WTC11 (cell line): ENCODE results near the gene RIPK3. TPM values are rescaled to one million over a fixed set of nuclear protein-coding genes. Genes with fewer than 3 reads are reported as not detected.
A peak's percentile ranks its signal among the peaks of the same experiment; 100 is the strongest.
"Not testable (repeated sequence)": the region's sequence is repeated elsewhere in the genome, so short reads cannot be mapped to it uniquely, and the experiment has no call there.

Experiments
- ATAC-seq: fragments of 200-7000 bp; cut with Tn5 transposase; 2 replicates; pipeline ENCODE4 v1.10.0; 2021; ENCODE audit warnings: mild to moderate bottlenecking, moderate library complexity
- CTCF ChIA-PET: fragments of 300-600 bp; sonication (Branson Sonifier 250); formaldehyde crosslinking; loops from one replicate; lab custom pipeline; 2021; ENCODE audit warnings: antibody characterized with exemption; lab: Charles Lee
- POLR2A ChIA-PET: fragments of 350-600 bp; sonication (Branson Sonifier 250); formaldehyde crosslinking; loops from one replicate; lab custom pipeline; 2021; ENCODE audit warnings: antibody characterized with exemption; lab: Charles Lee
- DNase-seq: peaks from one replicate; pipeline ENCODE4 v3.0.0; 2021; ENCODE audit warnings: low spot score
- H3K27ac Mint-ChIP-seq: 2 replicates; pipeline ENCODE4 v1.8.0; 2021; ENCODE audit warnings: mixed read lengths
- H3K27me3 Mint-ChIP-seq: 2 replicates; pipeline ENCODE4 v1.8.0; 2021; ENCODE audit warnings: low read depth, mild to moderate bottlenecking, moderate library complexity, mixed read lengths
- H3K36me3 Mint-ChIP-seq: 2 replicates; pipeline ENCODE4 v1.8.0; 2021; ENCODE audit warnings: mixed read lengths
- H3K4me1 Mint-ChIP-seq: 2 replicates; pipeline ENCODE4 v1.8.0; 2022; ENCODE audit warnings: mixed read lengths
- H3K4me3 Mint-ChIP-seq: 2 replicates; pipeline ENCODE4 v1.8.0; 2021; ENCODE audit warnings: mild to moderate bottlenecking, moderate library complexity, mixed read lengths
- H3K9me3 Mint-ChIP-seq: 2 replicates; pipeline ENCODE4 v1.8.0; 2021; ENCODE audit warnings: mixed read lengths
- CTCF ChIP-seq: fragments of 200-600 bp; IDR thresholded peaks from 2 replicates; pipeline ENCODE4 v1.8.0; 2022; ENCODE audit warnings: antibody characterized with exemption
- E2F5 ChIP-seq: sonication (generic); formaldehyde crosslinking; IDR thresholded peaks from 2 replicates; pipeline ENCODE4 v1.8.1; 2022; ENCODE audit warnings: mild to moderate bottlenecking, moderate library complexity, missing genetic modification reagents
- FOXP1 ChIP-seq: sonication (generic); formaldehyde crosslinking; IDR thresholded peaks from 2 replicates; pipeline ENCODE4 v1.8.0; 2022; ENCODE audit warnings: missing genetic modification reagents, mild to moderate bottlenecking, moderate library complexity, borderline replicate concordance
- HMGA2 ChIP-seq: fragments of 250-450 bp; sonication (Bioruptor Pico); IDR thresholded peaks from 2 replicates; pipeline ENCODE4 v1.4.0; 2021; ENCODE audit warnings: mild to moderate bottlenecking, moderate library complexity
- IRF1 ChIP-seq: sonication (generic); formaldehyde crosslinking; IDR thresholded peaks from 2 replicates; pipeline ENCODE4 v1.8.0; 2023; ENCODE audit warnings: missing genetic modification reagents
- JUN ChIP-seq: sonication (generic); formaldehyde crosslinking; IDR thresholded peaks from 2 replicates; pipeline ENCODE4 v1.8.0; 2023; ENCODE audit warnings: mild to moderate bottlenecking, missing genetic modification reagents
- NFYB ChIP-seq: sonication (generic); formaldehyde crosslinking; conservative IDR thresholded peaks from 2 replicates; pipeline ENCODE4 v1.8.0; 2022; ENCODE audit warnings: low read depth, missing genetic modification reagents
- PRRX2 ChIP-seq: fragments of 250-450 bp; sonication (Bioruptor Pico); IDR thresholded peaks from 2 replicates; pipeline ENCODE4 v1.8.0; 2021; ENCODE audit warnings: mild to moderate bottlenecking
- RELA ChIP-seq: sonication (generic); formaldehyde crosslinking; IDR thresholded peaks from 2 replicates; pipeline ENCODE4 v1.8.1; 2022; ENCODE audit warnings: missing genetic modification reagents, mild to moderate bottlenecking, borderline replicate concordance
- SP1 ChIP-seq: sonication (generic); formaldehyde crosslinking; conservative IDR thresholded peaks from 2 replicates; pipeline ENCODE4 v1.8.1; 2022; ENCODE audit warnings: missing genetic modification reagents
- STAT6 ChIP-seq: sonication (generic); formaldehyde crosslinking; conservative IDR thresholded peaks from 2 replicates; pipeline ENCODE4 v1.8.1; 2023; ENCODE audit warnings: mild to moderate bottlenecking, low read depth, missing genetic modification reagents, moderate library complexity
- TCF7 ChIP-seq: sonication (generic); formaldehyde crosslinking; IDR thresholded peaks from 2 replicates; pipeline ENCODE4 v1.8.0; 2022; ENCODE audit warnings: mild to moderate bottlenecking, low read depth, missing genetic modification reagents, moderate library complexity
- TEAD4 ChIP-seq: sonication (generic); formaldehyde crosslinking; IDR thresholded peaks from 2 replicates; pipeline ENCODE4 v1.8.0; 2022; ENCODE audit warnings: mild to moderate bottlenecking, missing genetic modification reagents
- USF2 ChIP-seq: sonication (generic); formaldehyde crosslinking; IDR thresholded peaks from 2 replicates; pipeline ENCODE4 v1.8.1; 2023; ENCODE audit warnings: mild to moderate bottlenecking, missing genetic modification reagents, moderate library complexity
- ZBTB21 ChIP-seq: sonication (generic); formaldehyde crosslinking; IDR thresholded peaks from 2 replicates; pipeline ENCODE4 v1.8.1; 2023; ENCODE audit warnings: mild to moderate bottlenecking, missing genetic modification reagents, borderline replicate concordance
- ZNF281 ChIP-seq: sonication (generic); formaldehyde crosslinking; IDR thresholded peaks from 2 replicates; pipeline ENCODE4 v1.8.0; 2023; ENCODE audit warnings: mild to moderate bottlenecking, missing genetic modification reagents
- ZNF317 ChIP-seq: sonication (generic); formaldehyde crosslinking; IDR thresholded peaks from 2 replicates; pipeline ENCODE4 v1.8.1; 2023; ENCODE audit warnings: low read depth, mild to moderate bottlenecking, moderate library complexity, missing genetic modification reagents, borderline replicate concordance
- ZNF416 ChIP-seq: fragments of 250-450 bp; sonication (Bioruptor Pico); IDR thresholded peaks from 2 replicates; pipeline ENCODE4 v1.9.0; 2021; ENCODE audit warnings: mild to moderate bottlenecking, inconsistent platforms
- total RNA-seq: library from RNA; stranded (reverse); gene quantifications from 3 replicates; pipeline ENCODE4 v1.2.3, GENCODE V29; 2021

The RIPK3 gene
- total RNA-seq, 1 experiment from 2014 or later = 0.83 TPM

GRCh38 chr14:24327914-24328313 lies 11.9 kb downstream of the RIPK3 start:
- H3K4me3 Mint-ChIP-seq, H3K4me1 Mint-ChIP-seq: not testable (repeated sequence)
- peak; percentile 37 for TF ChIP-seq CTCF
- TF ChIP-seq, all 79 proteins: peak for 1; not testable (repeated sequence) for 78
- H3K9me3 Mint-ChIP-seq, ATAC-seq, H3K27ac Mint-ChIP-seq, POLR2A ChIA-PET, H3K36me3 Mint-ChIP-seq: not testable (repeated sequence)
- peaks cover 82% of the 10 kb centered on the region for H3K27me3 Mint-ChIP-seq
- DNase-seq = peak; percentile 68
- CTCF ChIA-PET = interaction anchor here (0.6 to 17.1 kb wide), 14 partner anchors 10 to 131 kb away, joined by 3 to 518 read pairs (median 4); partner anchors contain the start of genes CBLN3, CIDEB, KHNYN and LTB4R2

- TF ChIP-seq PRRX2 (CRISPR knock-in tag) = no peak
- no peak for TF ChIP-seq ZNF317 (CRISPR knock-in tag)
- no peak for TF ChIP-seq TCF7 (CRISPR knock-in tag)
- no peak for TF ChIP-seq ZNF416
- TF ChIP-seq RELA (CRISPR knock-in tag) = no peak
- no peak for TF ChIP-seq STAT6 (CRISPR knock-in tag)
- TF ChIP-seq USF2 (CRISPR knock-in tag) = no peak
- TF ChIP-seq IRF1 (CRISPR knock-in tag) = no peak
- no peak for TF ChIP-seq TEAD4 (CRISPR knock-in tag)
- no peak for TF ChIP-seq NFYB (CRISPR knock-in tag)
- no peak for TF ChIP-seq ZBTB21 (CRISPR knock-in tag)
- TF ChIP-seq FOXP1 (CRISPR knock-in tag) = no peak
- TF ChIP-seq JUN (CRISPR knock-in tag) = no peak
- no peak for TF ChIP-seq SP1 (CRISPR knock-in tag)
- no peak for TF ChIP-seq HMGA2 (CRISPR knock-in tag)
- no peak for TF ChIP-seq E2F5 (CRISPR knock-in tag)
- no peak for TF ChIP-seq ZNF281 (CRISPR knock-in tag)
- TF ChIP-seq, all 79 proteins: peak for 0
- ATAC-seq (no peak), DNase-seq (no peak)
- peaks cover 81% of the 10 kb centered on the region for H3K27me3 Mint-ChIP-seq
- CTCF ChIA-PET = interaction anchor here (0.8 to 17.1 kb wide), 9 partner anchors 9 to 131 kb away, joined by 3 to 518 read pairs (median 6); partner anchors contain the start of genes CBLN3, KHNYN, LTB4R2 and RIPK3
- H3K4me1 Mint-ChIP-seq = peaks cover 4% of the 10 kb centered on the region
- no peak overlapping the region for H3K27ac Mint-ChIP-seq
- H3K4me3 Mint-ChIP-seq = no peak overlapping the region
- no peaks in the 10 kb centered on the region for H3K36me3 Mint-ChIP-seq
- no peaks in the 10 kb centered on the region for H3K9me3 Mint-ChIP-seq
- POLR2A ChIA-PET = interaction anchor here (0.6 kb wide), 1 partner anchor 132 kb away, joined by 9 read pairs; the partner anchor contains the start of gene TM9SF1
These were observed 12.5 kb downstream of the RIPK3 start for GRCh38 chr14:24327303-24327702.
